IPS-20b (cell line): ENCODE data around the gene MIAT.

Experiments
- H3K27ac ChIP-seq: one replicate; pipeline ENCODE4 v1.5.1; 2013; ENCODE audit warnings: low read length
- H3K27me3 ChIP-seq: 2 replicates; pipeline ENCODE4 v1.6.1; 2013; ENCODE audit warnings: mild to moderate bottlenecking, low read length, inconsistent platforms; ENCODE audit not compliant: insufficient read depth
- H3K36me3 ChIP-seq: 2 replicates; pipeline ENCODE4 v1.6.1; 2013; ENCODE audit warnings: low read depth, mild to moderate bottlenecking, inconsistent platforms, low read length, moderate library complexity; ENCODE audit not compliant: insufficient read depth
- H3K4me1 ChIP-seq: 2 replicates; pipeline ENCODE4 v1.6.1; 2013; ENCODE audit warnings: mild to moderate bottlenecking, control low read depth, inconsistent platforms, low read length, moderate library complexity; ENCODE audit not compliant: insufficient read depth
- H3K4me3 ChIP-seq: 2 replicates; pipeline ENCODE4 v1.5.1; 2013; ENCODE audit warnings: mild to moderate bottlenecking, low read length, inconsistent platforms
- H3K9ac ChIP-seq: 2 replicates; pipeline ENCODE4 v1.6.1; 2013; ENCODE audit warnings: low read depth, mild to moderate bottlenecking, inconsistent platforms, low read length, moderate library complexity
- H3K9me3 ChIP-seq: 2 replicates; pipeline ENCODE4 v1.6.1; 2013; ENCODE audit warnings: mild to moderate bottlenecking, low read depth, low read length, inconsistent platforms; ENCODE audit not compliant: insufficient read depth

MIAT gene

DNA sequence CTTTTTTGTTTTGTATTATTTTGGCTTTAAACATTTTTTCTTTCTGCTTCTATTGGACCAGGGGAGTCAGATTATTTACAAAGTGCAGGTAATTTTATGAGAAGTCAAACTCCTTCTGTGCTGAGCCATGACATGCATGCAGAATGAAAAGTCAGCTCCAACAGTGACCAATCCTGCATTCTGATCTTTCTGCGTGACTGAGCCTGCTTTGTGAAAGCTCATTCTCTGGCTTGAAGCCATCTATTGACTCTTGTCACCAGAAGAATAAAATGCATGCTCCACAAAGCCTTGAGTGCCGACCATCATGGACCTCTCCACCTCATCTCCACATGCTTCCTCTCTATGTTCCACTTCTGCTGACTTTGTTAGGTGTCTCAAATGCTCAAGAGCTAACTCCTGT is 50.2 kb downstream of the MIAT start:
- H3K4me1 ChIP-seq, result no peaks in the 10 kb centered on the region
- no peaks in the 10 kb centered on the region for H3K27me3 ChIP-seq
- no peak overlapping the region for H3K27ac ChIP-seq

DNA sequence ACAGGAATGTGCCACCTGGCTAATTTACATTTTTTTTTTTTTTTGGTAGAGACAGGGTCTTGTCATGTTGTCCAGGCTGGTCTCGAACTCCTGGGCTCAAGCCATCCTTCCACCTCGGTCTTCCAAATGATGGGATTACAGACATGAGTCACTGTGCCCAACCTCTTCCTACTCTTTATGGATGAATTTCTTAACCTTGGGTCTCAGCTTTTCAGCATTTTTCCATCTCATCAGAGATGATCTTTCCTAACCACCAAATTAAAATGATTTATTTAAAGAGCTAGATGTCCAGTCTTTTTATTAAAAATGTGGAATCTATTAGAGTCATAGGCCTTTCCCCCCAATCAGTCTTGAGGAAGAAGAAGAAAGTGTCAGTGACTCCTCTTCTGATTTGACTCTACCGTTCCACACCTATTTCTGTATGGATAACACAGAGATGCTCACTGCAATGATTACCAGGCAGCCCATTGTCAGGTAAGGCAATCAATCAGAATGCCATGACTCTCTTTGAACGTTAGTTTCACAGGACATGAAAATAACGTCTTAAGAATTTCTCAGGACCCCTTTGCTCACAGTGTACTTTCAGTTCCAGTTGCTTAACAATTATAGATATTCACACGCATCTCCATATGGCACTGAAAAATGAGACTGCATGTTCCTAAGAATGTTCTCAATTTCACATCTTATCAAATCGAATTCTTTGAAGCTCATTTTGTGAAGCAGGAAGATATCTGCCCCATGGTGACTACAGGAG is 51.0 kb downstream of the MIAT start:
- Histone ChIP-seq H3K9me3 (peaks cover 13% of the 10 kb centered on the region), H3K4me1 (no peaks in the 10 kb centered on the region), H3K27me3 (no peaks in the 10 kb centered on the region), H3K4me3 (no peak overlapping the region), H3K36me3 (no peaks in the 10 kb centered on the region), H3K9ac (no peak overlapping the region), H3K27ac (no peak overlapping the region)

More for the DNA sequence above, 50.2 kb downstream of the MIAT start:
- no peak overlapping the region for H3K9ac ChIP-seq
- H3K4me3 ChIP-seq, result no peak overlapping the region
- H3K36me3 ChIP-seq, result no peaks in the 10 kb centered on the region
- H3K9me3 ChIP-seq, result peaks cover 13% of the 10 kb centered on the region

DNA sequence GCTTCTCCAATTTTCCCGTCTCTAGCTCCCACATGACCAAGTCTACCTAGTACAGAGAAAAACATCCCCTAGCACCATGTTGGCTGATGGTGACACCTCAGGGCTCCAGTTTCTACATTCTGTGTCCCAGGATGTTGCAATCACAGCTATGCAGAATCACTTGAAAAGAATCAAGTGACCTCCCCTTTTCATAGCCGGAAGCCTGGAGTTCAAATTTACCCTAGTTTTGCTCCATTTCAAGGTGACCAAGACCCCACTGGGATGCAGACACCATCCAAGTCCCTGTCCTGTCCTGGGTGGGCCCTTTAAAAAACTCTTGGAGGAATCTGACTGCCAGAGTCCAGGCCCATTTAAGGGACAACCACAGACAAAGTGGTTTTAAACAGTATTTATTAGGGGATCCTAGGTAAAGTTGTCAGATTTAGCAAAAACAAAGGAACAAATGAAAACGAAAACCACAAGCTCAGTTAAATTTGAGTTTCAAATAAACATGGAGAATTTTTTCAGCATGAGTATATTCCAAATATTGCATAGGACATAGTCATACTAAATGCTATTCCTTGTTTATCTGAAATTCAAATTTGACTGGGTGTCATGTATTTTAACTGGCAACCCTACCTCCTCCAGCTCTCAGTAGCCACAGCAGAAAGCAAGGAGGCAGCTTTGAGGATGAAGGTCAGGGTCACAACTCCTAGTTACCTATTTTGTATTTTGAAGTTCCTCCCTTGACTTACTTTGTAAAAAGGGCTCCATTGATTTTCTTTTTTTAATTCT is 52.4 kb downstream of the MIAT start:
- no peak overlapping the region for H3K27ac ChIP-seq
- H3K4me3 ChIP-seq, result no peak overlapping the region
- H3K36me3 ChIP-seq, result no peaks in the 10 kb centered on the region
- H3K27me3 ChIP-seq, result no peaks in the 10 kb centered on the region
- H3K4me1 ChIP-seq, result 0 out of 2 replicates have a peak, but pooled peaks cover 2% of the 10 kb centered on the region
- H3K9ac ChIP-seq, result no peak overlapping the region
- H3K9me3 ChIP-seq, result peaks cover 13% of the 10 kb centered on the region

DNA sequence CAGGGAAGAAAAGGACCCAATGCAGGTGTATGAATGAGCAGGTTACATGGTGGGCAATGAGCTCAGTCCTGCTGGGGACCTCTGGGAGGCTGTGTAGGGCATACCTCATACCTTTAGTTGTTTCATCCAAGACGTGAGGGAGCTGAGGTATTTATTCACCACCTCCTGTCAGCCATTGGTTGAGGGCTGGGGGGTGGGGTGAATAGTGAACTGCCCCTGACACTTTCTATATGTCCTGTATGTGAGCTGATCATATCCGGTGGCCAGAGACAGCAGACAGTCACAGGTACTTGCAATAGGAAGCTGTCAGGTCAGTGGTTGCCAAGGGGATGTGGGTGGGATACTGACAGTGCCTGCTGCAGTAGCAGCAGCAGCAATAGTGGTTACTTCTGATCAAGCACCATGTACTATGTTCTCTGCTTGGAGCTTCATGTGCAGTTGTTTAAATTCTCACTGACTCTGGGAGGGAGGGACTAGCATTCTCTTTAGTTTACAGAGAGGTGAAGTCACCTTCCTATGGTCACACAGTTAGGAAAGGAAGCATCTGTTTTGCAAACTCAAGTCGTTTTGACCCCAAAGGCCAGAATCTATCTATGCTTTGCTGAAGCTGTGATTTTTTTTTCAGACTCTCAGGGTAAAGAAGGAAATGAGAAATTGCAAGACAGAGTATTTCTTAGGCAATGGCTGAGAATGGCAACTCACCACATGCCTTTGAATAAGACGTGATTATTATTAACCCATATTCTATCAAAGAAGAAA is 54.0 kb downstream of the MIAT start:
- peaks cover 13% of the 10 kb centered on the region for H3K9me3 ChIP-seq
- H3K27ac ChIP-seq, result no peak overlapping the region
- no peaks in the 10 kb centered on the region for H3K27me3 ChIP-seq
- H3K36me3 ChIP-seq, result no peaks in the 10 kb centered on the region
- H3K4me3 ChIP-seq, result no peak overlapping the region
- no peak overlapping the region for H3K9ac ChIP-seq
- 0 out of 2 replicates have a peak, but pooled peaks cover 2% of the 10 kb centered on the region for H3K4me1 ChIP-seq

DNA sequence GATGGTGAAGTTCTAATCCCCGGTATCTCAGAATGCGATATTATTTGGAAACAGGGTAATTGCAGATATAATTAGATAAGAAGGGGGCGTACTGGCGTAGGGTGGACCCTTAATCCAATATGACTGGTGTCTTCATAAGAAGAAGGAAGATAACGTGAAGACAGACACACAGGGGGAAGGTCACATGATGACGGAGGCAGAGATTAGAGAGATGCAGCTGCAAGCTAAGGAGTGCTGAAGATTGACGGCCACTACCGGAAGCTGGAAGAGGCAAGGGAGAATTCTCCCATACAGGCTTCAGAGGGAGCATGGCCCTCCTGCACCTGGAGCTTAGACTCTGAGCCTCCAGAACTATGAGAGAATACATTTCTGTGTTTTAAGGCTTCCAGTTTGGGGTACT is 54.8 kb downstream of the MIAT start:
- Histone ChIP-seq H3K27me3 (no peaks in the 10 kb centered on the region), H3K9ac (no peak overlapping the region), H3K9me3 (peaks cover 7% of the 10 kb centered on the region), H3K4me1 (0 out of 2 replicates have a peak, but pooled peaks cover 2% of the 10 kb centered on the region), H3K4me3 (no peak overlapping the region), H3K27ac (no peak overlapping the region), H3K36me3 (no peaks in the 10 kb centered on the region)

DNA sequence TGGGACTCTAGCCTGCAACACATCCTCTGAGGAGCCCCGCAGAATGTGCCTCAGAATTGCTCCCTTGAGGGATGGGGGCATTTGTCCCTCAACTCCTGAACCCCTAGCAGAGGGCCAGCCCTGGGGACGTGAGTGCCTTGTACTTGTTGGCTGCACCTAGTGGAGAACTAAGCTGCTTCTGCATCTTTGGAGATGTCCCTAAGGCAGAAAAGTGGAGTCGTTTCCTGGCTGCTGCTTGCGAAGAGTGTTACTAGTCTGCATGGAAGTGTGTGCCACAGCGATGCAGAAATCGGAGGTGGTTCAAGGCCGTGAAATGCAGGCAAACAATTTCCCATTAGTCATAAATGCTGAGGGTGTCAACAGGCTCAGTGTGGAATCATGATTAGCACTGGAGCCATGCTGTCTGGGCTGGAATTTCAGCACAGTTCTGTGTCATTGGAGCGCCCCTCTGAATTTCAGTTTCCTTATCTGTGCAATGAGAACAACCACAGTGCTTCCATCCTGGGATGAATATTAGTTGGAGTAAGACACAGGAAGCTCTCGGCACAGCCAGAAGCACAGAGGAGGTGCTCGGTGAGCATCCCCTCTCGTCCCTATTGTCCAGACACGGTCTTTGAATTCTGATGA is 56.5 kb downstream of the MIAT start:
- H3K36me3 ChIP-seq, result no peaks in the 10 kb centered on the region
- H3K4me3 ChIP-seq, result no peak overlapping the region

DNA sequence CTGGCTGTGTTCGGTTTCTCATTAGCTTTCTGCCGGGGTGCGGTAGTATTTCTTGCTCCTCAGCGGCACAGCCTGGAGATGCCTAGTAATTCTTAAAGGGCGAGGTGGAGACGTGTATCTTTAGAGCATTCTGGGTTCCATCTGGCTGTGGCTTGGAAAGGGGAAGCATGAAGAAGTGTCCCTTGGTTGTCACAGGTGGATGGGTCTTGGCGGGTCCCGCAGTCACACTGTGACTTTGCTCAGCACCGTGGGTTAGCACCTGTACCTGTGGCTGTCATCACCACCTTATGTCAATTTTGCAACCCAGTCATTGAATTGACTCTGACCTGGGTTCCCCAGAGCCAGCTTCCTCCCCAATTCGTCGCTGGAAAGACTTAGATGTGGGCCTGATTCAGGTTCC is 57.6 kb downstream of the MIAT start:
- no peaks in the 10 kb centered on the region for H3K27me3 ChIP-seq
- no peak overlapping the region for H3K9ac ChIP-seq
- H3K27ac ChIP-seq, result no peak overlapping the region
- H3K9me3 ChIP-seq, result no peaks in the 10 kb centered on the region
- H3K36me3 ChIP-seq, result no peaks in the 10 kb centered on the region
- 0 out of 2 replicates have a peak, but pooled peaks cover 2% of the 10 kb centered on the region for H3K4me1 ChIP-seq
- H3K4me3 ChIP-seq, result no peak overlapping the region

More for the DNA sequence above, 56.5 kb downstream of the MIAT start:
- Histone ChIP-seq H3K4me1 (0 out of 2 replicates have a peak, but pooled peaks cover 2% of the 10 kb centered on the region), H3K9me3 (no peaks in the 10 kb centered on the region), H3K27ac (no peak overlapping the region), H3K9ac (no peak overlapping the region), H3K27me3 (no peaks in the 10 kb centered on the region)

DNA sequence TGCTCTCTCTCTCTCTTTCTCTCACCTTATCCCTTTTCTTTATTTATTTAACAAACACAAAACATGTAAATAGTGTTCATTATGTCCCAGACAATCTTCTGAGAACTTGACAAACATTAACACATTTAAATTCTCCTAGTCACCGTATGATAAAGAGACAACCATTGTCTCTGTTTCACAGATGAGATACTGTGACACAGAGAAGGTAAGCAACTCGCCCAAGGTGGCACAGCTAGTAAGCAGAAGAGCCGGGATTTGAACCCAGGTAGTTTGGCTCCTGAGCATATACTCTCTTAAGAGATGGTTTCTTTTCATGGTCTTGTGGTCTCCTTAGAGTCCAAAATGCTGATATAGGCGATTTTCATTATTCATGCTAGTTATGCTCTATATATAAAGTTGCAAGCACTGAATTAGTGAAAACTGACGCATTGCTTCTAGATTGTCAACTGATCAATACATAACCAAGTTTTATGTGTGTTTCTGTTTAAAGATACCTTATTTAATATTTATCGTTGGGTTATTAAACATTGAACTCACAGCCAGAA is 58.1 kb downstream of the MIAT start:
- Histone ChIP-seq H3K9ac (no peak overlapping the region), H3K4me1 (0 out of 2 replicates have a peak, but pooled peaks cover 2% of the 10 kb centered on the region), H3K9me3 (no peaks in the 10 kb centered on the region), H3K4me3 (no peak overlapping the region), H3K36me3 (no peaks in the 10 kb centered on the region), H3K27me3 (no peaks in the 10 kb centered on the region), H3K27ac (no peak overlapping the region)

DNA sequence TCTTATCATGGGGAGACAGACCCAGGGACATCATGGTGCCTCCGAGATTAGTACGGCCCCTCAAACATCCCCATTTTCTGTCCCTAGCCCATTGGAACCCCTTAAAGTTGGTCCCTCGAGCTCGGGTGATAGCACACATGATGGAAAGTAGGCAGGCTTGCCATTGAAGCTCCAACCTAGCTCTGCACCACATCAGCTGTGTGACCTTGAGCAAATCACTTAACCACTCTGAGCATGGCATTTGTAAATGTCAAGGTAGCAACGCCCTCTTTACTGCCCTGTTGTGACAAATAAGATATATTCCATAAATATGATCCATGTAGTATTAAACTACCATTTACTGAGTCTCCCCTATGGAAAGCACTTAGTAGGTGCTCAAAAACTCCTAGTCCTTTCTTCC is 61.1 kb downstream of the MIAT start:
- Histone ChIP-seq H3K9ac (no peak overlapping the region), H3K4me1 (0 out of 2 replicates have a peak, but pooled peaks cover 2% of the 10 kb centered on the region), H3K27ac (no peak overlapping the region), H3K27me3 (no peaks in the 10 kb centered on the region), H3K36me3 (no peaks in the 10 kb centered on the region), H3K9me3 (no peaks in the 10 kb centered on the region), H3K4me3 (no peak overlapping the region)

DNA sequence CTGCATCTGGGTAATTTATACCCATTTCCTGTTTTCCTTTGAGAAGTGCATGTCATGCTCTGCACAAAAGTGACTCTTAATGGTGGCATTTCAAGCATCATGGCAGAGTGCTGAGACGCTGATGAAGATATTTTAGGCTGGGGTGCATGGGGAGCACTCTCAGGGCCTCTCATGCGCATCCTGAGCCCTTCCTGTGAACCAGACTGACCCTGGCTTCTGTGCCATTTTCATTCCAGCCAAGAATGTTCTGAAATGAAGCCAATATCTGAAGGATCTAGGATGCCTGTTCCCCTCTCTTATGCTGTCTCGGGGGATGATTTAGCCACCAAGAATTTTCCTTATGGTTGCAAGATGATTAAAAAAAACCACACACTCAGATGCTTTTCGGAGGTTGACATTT is 61.5 kb downstream of the MIAT start:
- Histone ChIP-seq H3K27me3 (no peaks in the 10 kb centered on the region), H3K4me1 (0 out of 2 replicates have a peak, but pooled peaks cover 2% of the 10 kb centered on the region), H3K9me3 (no peaks in the 10 kb centered on the region), H3K9ac (no peak overlapping the region), H3K36me3 (no peaks in the 10 kb centered on the region), H3K4me3 (no peak overlapping the region), H3K27ac (no peak overlapping the region)

DNA sequence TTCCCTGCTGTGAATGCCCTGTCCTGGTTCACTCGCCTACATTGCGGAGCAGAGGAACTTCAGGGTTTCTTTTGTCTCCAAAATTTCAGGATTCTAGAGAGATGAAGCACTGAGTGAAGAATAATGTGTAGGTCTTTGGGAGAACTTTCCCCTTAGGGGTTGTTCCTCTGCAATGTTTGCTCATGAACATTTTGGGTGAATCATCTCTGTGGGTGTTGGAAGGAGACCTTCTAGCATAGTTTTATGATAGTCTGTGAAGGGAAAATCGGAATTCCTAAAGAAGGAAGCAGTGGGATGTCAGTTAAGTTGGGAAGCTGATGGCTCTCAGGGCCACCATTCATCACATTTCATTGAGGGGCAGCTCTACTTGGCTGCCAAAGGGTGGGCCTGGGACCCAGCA is 64.8 kb downstream of the MIAT start:
- no peaks in the 10 kb centered on the region for H3K36me3 ChIP-seq
- H3K4me1 ChIP-seq, result no peaks in the 10 kb centered on the region
- no peak overlapping the region for H3K27ac ChIP-seq

More for the DNA sequence above, 64.8 kb downstream of the MIAT start:
- Histone ChIP-seq H3K9me3 (no peaks in the 10 kb centered on the region), H3K9ac (no peak overlapping the region), H3K4me3 (no peak overlapping the region), H3K27me3 (no peaks in the 10 kb centered on the region)
